Ovary (tissue), 9 donors: ENCODE measurements around the gene GALK2. TPM values are rescaled to one million over a fixed set of nuclear protein-coding genes. Genes with fewer than 3 reads are reported as not detected.

Experiments
- DNase-seq, 5 donors: peaks; one replicate each; pipeline ENCODE4 v3.0.0-alpha.2; 2019 to 2020
- H3K27ac ChIP-seq, 2 donors: fragments of 200-600 bp; one replicate each; pipeline versions ENCODE4 v1.5.1 to v1.8.0; 2019 to 2022
- H3K27me3 ChIP-seq: fragments of 200-600 bp; one replicate; pipeline ENCODE4 v1.8.0; 2022
- H3K36me3 ChIP-seq: fragments of 200-600 bp; sonication (generic); one replicate; pipeline ENCODE4 v1.5.1; 2019
- H3K4me1 ChIP-seq: one replicate; pipeline ENCODE4 v1.8.1; 2013; ENCODE audit warnings: mild to moderate bottlenecking, moderate library complexity; ENCODE audit not compliant: insufficient read depth
- H3K4me3 ChIP-seq: fragments of 200-600 bp; sonication (generic); one replicate; pipeline ENCODE4 v1.5.1; 2017
- H3K9me3 ChIP-seq, 2 donors: fragments of 200-600 bp in 1 of 2; sonication (generic) in 1 of 2; one replicate each; pipeline versions ENCODE4 v1.5.1 to v1.8.1; 2013 to 2019; ENCODE audit warnings: mild to moderate bottlenecking in 1 of 2, moderate library complexity in 1 of 2
- EP300 ChIP-seq: sonication (generic); formaldehyde crosslinking; IDR thresholded peaks from one replicate; pipeline ENCODE4 v1.6.1; 2017; ENCODE audit warnings: antibody characterized with exemption
- POLR2A ChIP-seq: fragments of 450-650 bp; IDR thresholded peaks from one replicate; pipeline ENCODE4 v1.6.1; 2017; ENCODE audit warnings: antibody characterized with exemption, mild to moderate bottlenecking, moderate library complexity
- WGBS, 3 donors: extraction: QIAGEN DNeasy Blood & Tissue Kit in 1 of 3; methylation state at CpG; one replicate each; pipeline versions ENCODE4 v1.1.5 to v1.1.7; 2013 to 2017; 5-methylcytosine and 5-hydroxymethylcytosine counted together
- intact Hi-C, 4 donors: fragments of 100-400 bp; cut with DNase I; formaldehyde crosslinking; loops; one replicate each; pipeline versions ENCODE4 v1.11.0 to v1.15.1; 2022 to 2023
- polyA plus RNA-seq, 2 donors: library from polyadenylated mRNA; stranded (reverse); fragments of 200-250 nt in 1 of 2; fragments of 350-450 nt in 1 of 2; fragmentation: Illumina TruSeq in 1 of 2; extraction: RNeasy Lipid Tissue Mini Kit (QIAGEN cat#74804) in 1 of 2; gene quantifications; one replicate each; pipeline ENCODE4 v1.2.3, GENCODE V29; 2013 to 2014
- total RNA-seq, 7 donors: library from RNA; depleted of rRNA in 2 of 7; stranded (reverse); fragments of >200 nt in 2 of 7; fragmentation: NEBNext Ultra II Directional in 3 of 7; extraction: Animal tissue kit (Norgen Biotek cat#: 25700) in 3 of 7; gene quantifications; one replicate each; pipeline versions ENCODE4 v1.1.0 to v1.2.4, GENCODE V29; 2016 to 2023
- TF ChIP-seq, protein P1 (sequence below), 3 donors: fragments of 450-650 bp in 2 of 3; fragments of 200-600 bp in 1 of 3; IDR thresholded peaks; one replicate each; pipeline versions ENCODE4 v1.5.1 to v1.8.0; 2016 to 2022; ENCODE audit warnings: antibody characterized with exemption in 3 of 3, mild to moderate bottlenecking in 1 of 3
- donor health status: DM: no; HTN: no; CAD: no; lungs with moderate emphysema.
- donor health status: DM: no; HTN: no; CAD: no.
- donor health status: Bipolar disorder and iron deficiency.
- donor health status: DM: yes; HTN: yes; CAD: no.
- donor health status: DM: no; HTN: no; CAD: no.
- donor health status: DM: yes; HTN: yes; CAD: no.

GALK2 gene
- total and polyA plus RNA-seq, 9 donors: 14.4 to 49.2 (median 37.9) TPM

DNA sequence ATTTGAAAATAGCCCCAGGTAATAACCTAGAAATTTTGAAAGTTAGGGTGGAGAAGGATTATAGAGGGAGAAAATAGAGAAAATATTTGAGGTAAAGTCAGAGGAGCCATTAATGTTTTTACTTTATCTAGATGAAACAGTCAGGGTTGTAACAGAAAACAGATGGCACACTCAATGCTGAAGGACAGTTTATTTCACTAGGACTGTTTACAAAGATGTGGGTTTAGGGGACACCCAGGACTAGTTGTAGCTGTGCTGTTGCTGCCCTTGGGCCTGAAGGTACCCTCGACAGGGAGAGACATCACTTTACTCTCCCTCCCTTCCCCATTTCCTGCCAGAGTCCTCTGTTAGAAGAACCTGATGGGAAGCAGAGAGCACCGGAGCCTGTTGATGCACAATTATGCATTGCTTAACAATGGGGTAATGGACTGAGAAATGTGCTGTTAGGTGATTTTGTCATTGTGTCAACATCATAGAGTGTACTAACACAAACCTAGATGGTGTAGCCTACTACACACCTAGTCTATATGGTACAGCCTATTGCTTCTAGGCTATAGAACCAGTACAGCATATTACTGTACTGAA lies 103.8 kb downstream of the GALK2 start:
- intact Hi-C loops: no loop called here
- Histone ChIP-seq H3K36me3 (no peaks in the 10 kb centered on the region), H3K27me3 (no peaks in the 10 kb centered on the region), H3K27ac (no peak overlapping the region), H3K9me3 (no peaks in the 10 kb centered on the region), H3K4me3 (no peak overlapping the region), H3K4me1 (peaks cover 3% of the 10 kb centered on the region)
- 79 to 90% (median 84%) methylated on average over 2 of the region's 2 CpGs for WGBS, 3 donors
- DNase-seq: no peak
- TF ChIP-seq, protein P1, sequence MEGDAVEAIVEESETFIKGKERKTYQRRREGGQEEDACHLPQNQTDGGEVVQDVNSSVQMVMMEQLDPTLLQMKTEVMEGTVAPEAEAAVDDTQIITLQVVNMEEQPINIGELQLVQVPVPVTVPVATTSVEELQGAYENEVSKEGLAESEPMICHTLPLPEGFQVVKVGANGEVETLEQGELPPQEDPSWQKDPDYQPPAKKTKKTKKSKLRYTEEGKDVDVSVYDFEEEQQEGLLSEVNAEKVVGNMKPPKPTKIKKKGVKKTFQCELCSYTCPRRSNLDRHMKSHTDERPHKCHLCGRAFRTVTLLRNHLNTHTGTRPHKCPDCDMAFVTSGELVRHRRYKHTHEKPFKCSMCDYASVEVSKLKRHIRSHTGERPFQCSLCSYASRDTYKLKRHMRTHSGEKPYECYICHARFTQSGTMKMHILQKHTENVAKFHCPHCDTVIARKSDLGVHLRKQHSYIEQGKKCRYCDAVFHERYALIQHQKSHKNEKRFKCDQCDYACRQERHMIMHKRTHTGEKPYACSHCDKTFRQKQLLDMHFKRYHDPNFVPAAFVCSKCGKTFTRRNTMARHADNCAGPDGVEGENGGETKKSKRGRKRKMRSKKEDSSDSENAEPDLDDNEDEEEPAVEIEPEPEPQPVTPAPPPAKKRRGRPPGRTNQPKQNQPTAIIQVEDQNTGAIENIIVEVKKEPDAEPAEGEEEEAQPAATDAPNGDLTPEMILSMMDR (IDR thresholded peaks at IDR 0.05): no peak
- TF ChIP-seq EP300: no peak
- TF ChIP-seq POLR2A: no peak

DNA sequence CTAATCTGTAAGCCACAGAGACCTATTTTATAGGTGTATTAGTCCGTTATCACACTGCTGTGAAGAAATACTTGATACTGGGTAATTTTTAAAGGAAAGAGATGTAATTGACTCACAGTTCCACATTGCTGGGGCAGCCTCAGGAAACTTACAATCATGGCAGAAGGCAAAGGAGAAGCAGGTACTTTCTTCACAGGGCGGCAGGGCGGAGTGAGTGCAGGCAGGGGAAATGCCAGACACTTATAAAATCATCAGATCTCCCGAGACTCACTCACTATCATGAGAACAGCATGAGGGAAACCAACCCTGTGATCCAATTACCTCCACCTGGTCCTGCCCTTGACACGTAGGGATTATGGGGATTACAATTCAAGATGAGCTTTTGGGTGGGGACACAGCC lies 108.7 kb downstream of the GALK2 start:
- TF ChIP-seq EP300 (no peak), POLR2A (no peak)
- TF ChIP-seq, protein P1 (IDR thresholded peaks at IDR 0.05): no peak
- Histone ChIP-seq H3K27me3 (no peaks in the 10 kb centered on the region), H3K9me3 (no peaks in the 10 kb centered on the region), H3K36me3 (no peaks in the 10 kb centered on the region), H3K27ac (no peak overlapping the region), H3K4me3 (no peak overlapping the region), H3K4me1 (no peaks in the 10 kb centered on the region)
- intact Hi-C loops: no loop called here
- DNase-seq: no peak
- 96 to 98% (median 97%) methylated on average over 5 of the region's 5 CpGs for WGBS, 3 donors

DNA sequence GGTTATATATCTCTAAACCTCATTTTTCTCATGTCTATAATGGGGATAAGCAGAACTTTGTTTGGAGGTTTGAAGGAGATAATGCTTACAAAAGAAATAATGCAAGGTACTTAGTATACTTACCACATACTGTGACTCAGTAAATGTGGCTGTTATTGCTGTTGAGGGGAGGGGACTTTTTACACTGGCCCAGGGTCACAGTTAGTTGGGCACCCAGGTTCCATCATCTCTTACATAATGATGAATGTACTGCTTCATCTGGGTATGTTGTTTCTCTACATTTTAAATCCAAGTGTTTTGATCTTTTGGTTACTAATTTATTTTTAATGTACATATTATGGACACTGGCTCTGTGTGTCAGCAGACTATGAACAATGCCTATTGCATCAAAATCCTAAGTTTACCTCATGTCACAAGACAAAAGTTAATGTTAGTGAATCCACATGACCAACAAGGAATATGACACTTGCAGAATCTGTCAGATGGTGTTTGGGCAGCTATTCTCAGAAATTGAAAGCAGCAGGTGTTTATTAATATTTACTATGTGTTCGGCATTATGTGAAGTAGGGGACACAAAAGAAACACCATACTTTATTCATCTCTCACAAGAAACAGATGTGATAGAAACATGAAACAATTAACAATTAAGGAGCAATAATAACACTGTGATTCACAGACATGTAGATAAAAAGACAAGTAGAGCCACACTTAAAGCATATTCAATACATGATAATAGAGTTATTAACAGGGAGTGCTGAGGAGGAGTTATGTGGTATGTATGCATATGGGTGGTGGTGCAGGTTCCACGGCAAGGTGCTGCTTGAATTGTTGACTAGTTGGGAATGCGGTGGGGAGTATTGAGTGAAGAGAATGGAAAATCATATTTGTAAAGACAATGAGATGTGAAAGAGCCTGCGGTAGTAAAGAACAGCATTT lies 109.7 kb downstream of the GALK2 start:
- H3K9me3 ChIP-seq: no peaks in the 10 kb centered on the region
- no peak for TF ChIP-seq POLR2A
- TF ChIP-seq, protein P1 (IDR thresholded peaks at IDR 0.05): no peak
- no peak for TF ChIP-seq EP300

DNA sequence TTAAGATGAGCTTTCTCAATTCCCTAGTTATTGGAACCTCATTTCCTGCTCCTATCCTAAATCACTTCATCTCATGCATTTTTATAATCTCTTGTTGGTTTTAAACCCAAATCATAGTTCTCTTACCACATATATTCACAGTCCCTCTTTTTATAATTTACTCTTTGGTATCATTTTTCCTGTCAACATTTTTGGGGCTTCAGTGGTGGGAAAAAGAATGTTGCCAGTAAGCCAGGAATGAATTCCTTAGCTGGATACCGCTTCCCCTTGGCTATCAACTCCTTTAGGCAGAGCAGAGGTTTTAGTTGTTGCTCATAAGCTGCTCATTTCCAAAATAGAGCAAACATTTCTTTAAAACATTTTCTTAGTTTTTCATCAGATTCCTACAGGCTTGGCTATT lies 112.3 kb downstream of the GALK2 start:
- intact Hi-C loops: no loop called here
- no peaks in the 10 kb centered on the region for H3K27me3 ChIP-seq
- no peaks in the 10 kb centered on the region for H3K9me3 ChIP-seq
- no peaks in the 10 kb centered on the region for H3K36me3 ChIP-seq
- 33 to 35% (median 35%) methylated on average over 1 of the region's 1 CpG for WGBS, 3 donors
- H3K4me1 ChIP-seq: peaks cover 3% of the 10 kb centered on the region
- no peak overlapping the region for H3K4me3 ChIP-seq
- TF ChIP-seq POLR2A: no peak
- TF ChIP-seq, protein P1 (IDR thresholded peaks at IDR 0.05): no peak
- TF ChIP-seq EP300: no peak
- H3K27ac ChIP-seq: no peak overlapping the region
- no peak for DNase-seq

More for the DNA sequence above, 109.7 kb downstream of the GALK2 start:
- Histone ChIP-seq H3K27me3 (no peaks in the 10 kb centered on the region), H3K27ac (no peak overlapping the region), H3K36me3 (no peaks in the 10 kb centered on the region), H3K4me3 (no peak overlapping the region), H3K4me1 (no peaks in the 10 kb centered on the region)
- WGBS, 3 donors: 97% methylated on average over 4 of the region's 4 CpGs
- intact Hi-C loops: no loop called here
- no peak for DNase-seq
